ENCODE results near the gene ROBO1. TPM values are rescaled to one million over a fixed set of nuclear protein-coding genes. Genes with fewer than 3 reads are reported as not detected.

ROBO1 gene
- total and polyA plus RNA-seq, 4 donors = 1.0 to 30.3 (median 3.9) TPM

- TF ChIP-seq REST (IDR thresholded peaks at IDR 0.05) (no peak), HNF4A (conservative IDR thresholded peaks at IDR 0.05) (no peak)
Measured at GRCh38 chr3:78880603-78881461, 887.0 kb downstream of the ROBO1 start (continued).

- TF ChIP-seq NR2F2 (IDR thresholded peaks at IDR 0.05) = no peak
- no peak for TF ChIP-seq SP1 (IDR thresholded peaks at IDR 0.05)
- no peak for TF ChIP-seq HNF4G (IDR thresholded peaks at IDR 0.05)
- no peak for TF ChIP-seq TAF1 (conservative IDR thresholded peaks at IDR 0.05)
- TF ChIP-seq EGR1 (IDR thresholded peaks at IDR 0.05; ENCODE audit: low read depth in 2 of 2) = no peak
- TF ChIP-seq FOXA2 (IDR thresholded peaks at IDR 0.05) = no peak
- TF ChIP-seq MAX (IDR thresholded peaks at IDR 0.05) = no peak
- TF ChIP-seq RXRA (IDR thresholded peaks at IDR 0.05) = no peak
- TF ChIP-seq, protein P1, sequence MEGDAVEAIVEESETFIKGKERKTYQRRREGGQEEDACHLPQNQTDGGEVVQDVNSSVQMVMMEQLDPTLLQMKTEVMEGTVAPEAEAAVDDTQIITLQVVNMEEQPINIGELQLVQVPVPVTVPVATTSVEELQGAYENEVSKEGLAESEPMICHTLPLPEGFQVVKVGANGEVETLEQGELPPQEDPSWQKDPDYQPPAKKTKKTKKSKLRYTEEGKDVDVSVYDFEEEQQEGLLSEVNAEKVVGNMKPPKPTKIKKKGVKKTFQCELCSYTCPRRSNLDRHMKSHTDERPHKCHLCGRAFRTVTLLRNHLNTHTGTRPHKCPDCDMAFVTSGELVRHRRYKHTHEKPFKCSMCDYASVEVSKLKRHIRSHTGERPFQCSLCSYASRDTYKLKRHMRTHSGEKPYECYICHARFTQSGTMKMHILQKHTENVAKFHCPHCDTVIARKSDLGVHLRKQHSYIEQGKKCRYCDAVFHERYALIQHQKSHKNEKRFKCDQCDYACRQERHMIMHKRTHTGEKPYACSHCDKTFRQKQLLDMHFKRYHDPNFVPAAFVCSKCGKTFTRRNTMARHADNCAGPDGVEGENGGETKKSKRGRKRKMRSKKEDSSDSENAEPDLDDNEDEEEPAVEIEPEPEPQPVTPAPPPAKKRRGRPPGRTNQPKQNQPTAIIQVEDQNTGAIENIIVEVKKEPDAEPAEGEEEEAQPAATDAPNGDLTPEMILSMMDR (IDR thresholded peaks at IDR 0.05; ENCODE audit: low read depth, low read length, missing input control) = no peak
- Histone ChIP-seq H3K9me3 (ENCODE audit: control insufficient read depth in 4 of 4, low read length in 3 of 4) (no peaks in the 10 kb centered on the region), H3K4me3 (ENCODE audit: low read depth in 1 of 3, low read length in 3 of 3) (no peak overlapping the region), H3K36me3 (ENCODE audit: control insufficient read depth in 4 of 4, insufficient read depth in 3 of 4, low read depth in 1 of 4, low read length in 3 of 4) (no peaks in the 10 kb centered on the region), H3K27ac (ENCODE audit: low read depth in 1 of 2, low read length in 2 of 2) (no peak overlapping the region), H3K27me3 (ENCODE audit: control insufficient read depth in 4 of 4, insufficient read depth in 4 of 4, low read length in 3 of 4) (no peaks in the 10 kb centered on the region), H3K9ac (ENCODE audit: low read depth in 1 of 2, low read length in 2 of 2) (no peak overlapping the region), H3K4me1 (ENCODE audit: control insufficient read depth in 4 of 4, insufficient read depth in 4 of 4, low read length in 3 of 4) (no peaks in the 10 kb centered on the region)
- no peak for DNase-seq (ENCODE audit: low spot score)
- WGBS = 86% methylated on average over 7 of the region's 7 CpGs
Measured at GRCh38 chr3:78879295-78879860, 888.4 kb downstream of the ROBO1 start.

GRCh38 chr3:78878789-78879188, 889.0 kb downstream of the ROBO1 start:
- Histone ChIP-seq H3K36me3 (ENCODE audit: control insufficient read depth in 4 of 4, insufficient read depth in 3 of 4, low read depth in 1 of 4, low read length in 3 of 4) (no peaks in the 10 kb centered on the region), H3K4me3 (ENCODE audit: low read depth in 1 of 3, low read length in 3 of 3) (no peak overlapping the region), H3K9me3 (ENCODE audit: control insufficient read depth in 4 of 4, low read length in 3 of 4) (no peaks in the 10 kb centered on the region), H3K9ac (ENCODE audit: low read depth in 1 of 2, low read length in 2 of 2) (no peak overlapping the region), H3K27ac (ENCODE audit: low read depth in 1 of 2, low read length in 2 of 2) (no peak overlapping the region), H3K27me3 (ENCODE audit: control insufficient read depth in 4 of 4, insufficient read depth in 4 of 4, low read length in 3 of 4) (no peaks in the 10 kb centered on the region), H3K4me1 (ENCODE audit: control insufficient read depth in 4 of 4, insufficient read depth in 4 of 4, low read length in 3 of 4) (no peaks in the 10 kb centered on the region)
- no peak for TF ChIP-seq FOXA2 (IDR thresholded peaks at IDR 0.05)
- TF ChIP-seq JUND (IDR thresholded peaks at IDR 0.05) = no peak
- TF ChIP-seq, protein P2, sequence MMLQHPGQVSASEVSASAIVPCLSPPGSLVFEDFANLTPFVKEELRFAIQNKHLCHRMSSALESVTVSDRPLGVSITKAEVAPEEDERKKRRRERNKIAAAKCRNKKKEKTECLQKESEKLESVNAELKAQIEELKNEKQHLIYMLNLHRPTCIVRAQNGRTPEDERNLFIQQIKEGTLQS (IDR thresholded peaks at IDR 0.05) = no peak
- no peak for TF ChIP-seq RXRA (IDR thresholded peaks at IDR 0.05)
- no peak for TF ChIP-seq HNF4G (IDR thresholded peaks at IDR 0.05)
- no peak for TF ChIP-seq EGR1 (IDR thresholded peaks at IDR 0.05; ENCODE audit: low read depth in 2 of 2)
- 24% methylated on average over 1 of the region's 1 CpG for WGBS
- no peak for DNase-seq (ENCODE audit: low spot score)
